K562 treated with DMSO at 1 percent for 48 hours (cell line): ENCODE measurements around the gene TKFC. TPM values are rescaled to one million over a fixed set of nuclear protein-coding genes. Genes with fewer than 3 reads are reported as not detected.

ENCODE experiments used
- total RNA-seq: library from RNA; unstranded; fragments of 300-600 nt; gene quantifications from 2 replicates; pipeline ENCODE4 v1.2.3, GENCODE V29; 2022; ENCODE audit warnings: low replicate concordance; ENCODE audit errors: extremely low read depth

The TKFC gene, protein sequence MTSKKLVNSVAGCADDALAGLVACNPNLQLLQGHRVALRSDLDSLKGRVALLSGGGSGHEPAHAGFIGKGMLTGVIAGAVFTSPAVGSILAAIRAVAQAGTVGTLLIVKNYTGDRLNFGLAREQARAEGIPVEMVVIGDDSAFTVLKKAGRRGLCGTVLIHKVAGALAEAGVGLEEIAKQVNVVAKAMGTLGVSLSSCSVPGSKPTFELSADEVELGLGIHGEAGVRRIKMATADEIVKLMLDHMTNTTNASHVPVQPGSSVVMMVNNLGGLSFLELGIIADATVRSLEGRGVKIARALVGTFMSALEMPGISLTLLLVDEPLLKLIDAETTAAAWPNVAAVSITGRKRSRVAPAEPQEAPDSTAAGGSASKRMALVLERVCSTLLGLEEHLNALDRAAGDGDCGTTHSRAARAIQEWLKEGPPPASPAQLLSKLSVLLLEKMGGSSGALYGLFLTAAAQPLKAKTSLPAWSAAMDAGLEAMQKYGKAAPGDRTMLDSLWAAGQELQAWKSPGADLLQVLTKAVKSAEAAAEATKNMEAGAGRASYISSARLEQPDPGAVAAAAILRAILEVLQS
- not detected in 2 replicates for total RNA-seq

DNA sequence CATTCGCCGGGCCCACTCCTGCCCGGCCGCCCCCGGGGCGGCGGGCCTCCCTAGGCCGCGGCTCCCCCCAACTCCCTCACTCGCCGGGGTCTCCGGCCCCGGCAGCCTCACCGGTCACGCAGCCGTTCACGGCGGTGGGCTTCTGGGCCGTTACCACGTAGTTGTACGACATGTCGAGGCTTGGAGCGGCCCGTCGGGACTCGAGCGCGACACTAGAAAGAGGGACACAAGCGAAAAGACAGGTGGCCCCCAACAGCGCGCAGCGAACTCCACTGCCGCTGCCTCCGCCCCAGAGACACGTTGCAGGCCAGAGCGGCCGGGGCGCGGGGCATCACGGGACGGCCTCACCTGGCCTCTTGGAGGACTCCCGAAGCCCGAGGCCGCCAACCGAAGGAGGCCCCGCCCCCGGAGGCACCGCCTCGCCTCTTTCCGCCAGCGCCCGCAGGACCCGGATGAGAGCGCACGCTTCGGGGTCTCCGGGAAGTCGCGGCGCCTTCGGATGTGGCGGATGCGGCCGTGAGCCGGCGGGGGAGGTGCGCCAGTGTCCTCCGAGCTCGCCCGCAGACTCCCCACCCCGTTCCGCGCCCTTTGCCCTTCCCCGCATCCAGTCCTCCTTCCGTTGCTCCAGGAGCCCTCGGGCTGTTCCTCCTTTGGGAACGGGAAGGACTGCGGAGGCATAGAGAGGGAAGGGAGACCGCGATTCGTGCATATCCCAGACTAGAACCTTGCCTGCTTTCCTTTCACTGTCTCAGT lies at the start of gene TKFC, which contains the start of gene DDB1:
Gene TKFC (plus strand): TSS at position 432 of the 753 bp plus-strand sequence. CDS start 1,501 bp downstream, outside the sequence.
Gene DDB1 (minus strand): TSS at position 309 of the 753 bp plus-strand sequence. CDS start 137 bp downstream, at position 172.

DNA sequence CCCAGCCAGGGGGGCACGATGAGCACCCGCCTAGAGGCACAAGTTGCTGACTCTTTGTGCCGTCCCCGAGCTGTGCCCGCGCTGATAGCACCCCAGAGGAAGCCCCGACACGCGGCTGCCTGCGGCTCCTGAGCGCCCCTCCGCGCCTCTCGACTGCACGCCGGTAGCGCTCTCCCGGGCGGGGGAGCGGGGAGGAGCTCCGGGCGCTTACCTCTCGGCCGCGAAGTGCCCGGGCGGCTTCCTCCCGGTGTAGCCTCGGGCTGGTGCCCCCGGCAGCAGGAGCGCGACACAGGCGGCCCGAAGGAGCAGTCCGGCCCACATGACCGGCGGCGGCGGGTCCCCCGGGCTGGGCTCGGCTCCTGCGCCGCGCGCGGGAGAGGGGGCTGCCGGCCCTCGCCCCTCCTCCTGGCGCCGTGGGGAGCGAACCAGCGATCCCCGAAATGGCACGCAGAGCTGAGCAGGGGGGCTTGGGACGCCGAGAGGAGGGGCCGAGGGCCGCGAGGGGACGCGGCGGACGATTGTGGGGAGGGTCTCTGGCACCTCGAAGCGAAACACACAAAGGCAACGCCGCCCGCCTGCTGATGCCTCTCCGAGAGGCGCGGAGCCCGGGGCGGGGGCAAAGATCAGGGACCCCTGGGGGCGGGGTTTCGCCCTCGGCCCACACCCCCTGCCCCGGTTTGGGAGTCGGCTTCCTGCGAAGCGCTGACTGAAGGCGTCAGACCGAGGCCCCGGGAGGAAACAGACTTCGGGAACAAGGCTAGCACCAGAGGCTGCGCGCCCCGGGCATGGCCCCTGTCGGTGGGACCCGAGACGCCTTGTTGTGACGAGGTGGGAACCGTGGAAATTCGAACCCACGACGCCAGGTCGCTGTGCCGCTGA lies 38.1 kb upstream of the TKFC start, which contains the start of gene VWCE:
Gene VWCE (minus strand): TSS at position 600 of the 879 bp plus-strand sequence. CDS start 279 bp downstream, at position 321.

DNA sequence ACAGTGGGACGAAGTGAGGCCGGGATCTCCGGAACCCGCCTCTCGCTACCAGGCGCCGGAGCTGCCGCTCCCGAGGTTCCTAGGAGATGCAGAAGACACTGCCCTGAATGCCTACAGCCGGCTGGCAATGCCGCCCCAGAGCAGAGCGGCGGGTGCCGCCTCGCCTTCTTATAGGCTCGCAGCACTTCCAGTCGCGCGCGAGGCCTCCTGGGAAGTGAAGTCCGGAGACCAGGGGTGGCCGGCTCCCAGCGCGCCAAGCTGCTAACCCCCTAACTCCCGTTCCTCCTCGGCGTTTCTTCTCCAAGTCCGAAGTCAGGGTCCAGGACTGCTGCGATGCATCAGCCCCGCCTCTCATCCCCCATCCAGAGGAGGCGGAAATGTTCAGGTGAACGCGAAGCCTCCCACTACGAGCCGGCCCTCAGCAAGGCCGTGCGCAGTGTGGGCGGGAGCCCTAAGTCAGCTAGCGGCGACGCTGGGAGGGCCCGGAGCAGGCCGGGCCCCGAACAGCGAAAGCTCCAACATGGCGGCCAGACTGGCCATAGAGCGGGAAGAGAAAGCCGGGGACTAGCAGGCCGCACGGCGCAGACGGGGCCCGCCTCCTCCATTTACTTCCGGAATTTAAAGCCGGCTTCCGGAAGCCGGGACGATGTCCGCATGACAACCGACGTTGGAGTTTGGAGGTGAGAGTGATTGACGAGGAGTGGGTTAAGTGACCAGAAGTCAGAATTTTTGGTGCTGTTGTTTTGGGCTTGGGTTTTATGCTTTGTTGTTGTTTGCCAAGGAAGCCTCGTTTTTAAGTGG lies 28.9 kb downstream of the TKFC start, which contains the start of the genes CYB561A3 and TMEM138:
Gene CYB561A3 (minus strand): TSS at position 142 of the 801 bp plus-strand sequence. CDS start 5,169 bp downstream, outside the sequence.
Gene TMEM138 (plus strand): TSS at position 634 of the 801 bp plus-strand sequence. CDS start 2,017 bp downstream, outside the sequence.

Other genes starting within 250 kb of the TKFC start
- not detected in 2 replicates for gene CD5, start 230.7 kb upstream of the TKFC start, total RNA-seq
- not detected in 2 replicates for gene VPS37C, start 171.8 kb upstream of the TKFC start, total RNA-seq
- not detected in 2 replicates for gene PGA3, start 129.7 kb upstream of the TKFC start, total RNA-seq
- not detected in 2 replicates for gene PGA4, start 110.9 kb upstream of the TKFC start, total RNA-seq
- gene PGA5, start 92.1 kb upstream of the TKFC start, total RNA-seq: not detected in 2 replicates
- gene VWCE, start 37.9 kb upstream of the TKFC start, total RNA-seq: not detected in 2 replicates
- gene DDB1, start 123 bp upstream of the TKFC start, total RNA-seq: 223 TPM in 1 of 2 replicates, not detected in the other
- gene CYB561A3, start 28.7 kb downstream of the TKFC start, total RNA-seq: not detected in 2 replicates
- gene TMEM138, start 29.1 kb downstream of the TKFC start, total RNA-seq: not detected in 2 replicates
- not detected in 2 replicates for gene TMEM216, start 59.4 kb downstream of the TKFC start, total RNA-seq
- not detected in 2 replicates for gene CPSF7, start 96.7 kb downstream of the TKFC start, total RNA-seq
- gene SDHAF2, start 96.9 kb downstream of the TKFC start, total RNA-seq: not detected in 2 replicates
- gene LRRC10B, start 175.5 kb downstream of the TKFC start, total RNA-seq: not detected in 2 replicates
- not detected in 2 replicates for gene SYT7, start 247.8 kb downstream of the TKFC start, total RNA-seq